ENCODE data around the gene PCGF2. TPM values are rescaled to one million over a fixed set of nuclear protein-coding genes. Genes with fewer than 3 reads are reported as not detected.

The PCGF2 gene
- total RNA-seq, 1 experiment from 2014 or later = 3.3 TPM

DNA sequence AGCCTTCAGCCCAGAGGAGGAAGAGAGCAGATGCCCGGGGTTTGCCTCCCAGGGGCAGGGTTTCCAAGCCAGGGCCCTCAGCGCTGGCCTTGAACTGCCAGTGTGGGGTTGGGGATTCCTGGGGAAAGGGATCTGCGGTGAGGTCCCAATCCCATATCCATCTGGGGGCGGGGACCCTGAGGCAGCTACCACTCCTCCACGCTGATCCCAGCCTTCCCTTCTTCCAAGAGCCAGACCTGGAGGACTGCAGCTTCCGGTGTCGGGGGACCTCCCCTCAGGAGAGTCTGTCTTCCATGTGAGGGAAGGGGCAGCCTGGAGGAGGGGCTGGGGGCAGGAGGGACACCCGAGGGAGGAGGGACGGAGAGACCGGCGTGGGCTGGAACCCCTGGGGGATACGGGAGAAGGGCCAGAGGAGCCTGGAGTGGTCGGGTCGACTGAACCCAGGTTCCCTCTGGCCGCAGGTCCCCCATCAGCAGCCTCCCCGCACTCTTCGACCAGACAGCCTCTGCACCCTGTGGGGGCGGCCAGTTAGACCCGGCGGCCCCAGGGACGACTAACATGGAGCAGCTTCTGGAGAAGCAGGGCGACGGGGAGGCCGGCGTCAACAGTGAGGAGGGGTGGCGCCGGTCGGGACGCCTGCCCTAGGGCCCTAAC lies 28.7 kb downstream of the PCGF2 start:
- no peak for DNase-seq (ENCODE audit: low read depth)

GRCh38 chr17:38717139-38717745 lies 30.9 kb downstream of the PCGF2 start:
- no peak for DNase-seq (ENCODE audit: low read depth)

GRCh38 chr17:38716368-38717005 lies 31.6 kb downstream of the PCGF2 start:
- DNase-seq (ENCODE audit: low read depth) = no peak

GRCh38 chr17:38715216-38715943 lies 32.8 kb downstream of the PCGF2 start:
- no peak for DNase-seq (ENCODE audit: low read depth)

GRCh38 chr17:38713456-38714075 lies 34.6 kb downstream of the PCGF2 start:
- DNase-seq (ENCODE audit: low read depth) = no peak

- DNase-seq (ENCODE audit: low read depth) = no peak
Observed at GRCh38 chr17:38712593-38712992, 35.5 kb downstream of the PCGF2 start.

GRCh38 chr17:38711792-38712571 lies 36.2 kb downstream of the PCGF2 start:
- no peak for DNase-seq (ENCODE audit: low read depth)

GRCh38 chr17:38710985-38711384 lies 37.2 kb downstream of the PCGF2 start:
- no peak for DNase-seq (ENCODE audit: low read depth)

GRCh38 chr17:38710604-38710962 lies 37.6 kb downstream of the PCGF2 start:
- DNase-seq (ENCODE audit: low read depth) = no peak

GRCh38 chr17:38709864-38710603 lies 38.1 kb downstream of the PCGF2 start:
- DNase-seq (ENCODE audit: low read depth) = no peak

DNA sequence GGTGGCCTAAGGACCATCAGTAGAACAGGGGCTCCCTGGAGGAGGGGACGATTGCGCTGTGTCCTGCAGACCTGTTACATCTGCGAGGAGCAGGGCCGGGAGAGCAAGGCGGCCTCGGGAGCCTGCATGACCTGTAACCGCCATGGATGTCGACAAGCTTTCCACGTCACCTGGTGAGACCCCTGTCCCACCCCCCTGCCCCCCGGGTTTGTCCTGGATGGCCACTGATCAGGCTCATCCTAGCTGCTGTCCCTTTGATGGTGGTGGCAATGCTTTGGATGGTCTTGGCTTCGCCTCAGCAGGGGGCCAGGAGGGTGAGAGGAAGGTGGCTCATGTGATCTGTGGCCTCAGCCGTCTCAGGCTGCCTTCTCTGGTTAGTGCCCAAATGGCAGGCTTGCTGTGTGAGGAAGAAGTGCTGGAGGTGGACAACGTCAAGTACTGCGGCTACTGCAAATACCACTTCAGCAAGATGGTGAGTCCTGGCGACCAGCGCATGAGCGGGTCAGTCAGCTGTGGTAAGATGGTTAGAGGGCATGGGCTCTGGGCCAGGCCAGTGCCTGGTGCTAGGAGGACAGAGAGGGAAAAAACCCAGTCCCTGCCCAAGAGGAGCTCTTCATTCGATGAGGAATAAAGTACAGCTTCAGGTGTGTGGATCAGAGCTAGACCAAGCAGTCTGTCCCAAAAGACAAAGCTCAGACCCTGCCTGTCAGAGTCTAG lies 38.9 kb downstream of the PCGF2 start:
- no peak for DNase-seq (ENCODE audit: low read depth)

GRCh38 chr17:38707678-38708351 lies 40.3 kb downstream of the PCGF2 start:
- no peak for DNase-seq (ENCODE audit: low read depth)

- no peak for DNase-seq (ENCODE audit: low read depth)
Observed at GRCh38 chr17:38706505-38707216, 41.5 kb downstream of the PCGF2 start.

DNA sequence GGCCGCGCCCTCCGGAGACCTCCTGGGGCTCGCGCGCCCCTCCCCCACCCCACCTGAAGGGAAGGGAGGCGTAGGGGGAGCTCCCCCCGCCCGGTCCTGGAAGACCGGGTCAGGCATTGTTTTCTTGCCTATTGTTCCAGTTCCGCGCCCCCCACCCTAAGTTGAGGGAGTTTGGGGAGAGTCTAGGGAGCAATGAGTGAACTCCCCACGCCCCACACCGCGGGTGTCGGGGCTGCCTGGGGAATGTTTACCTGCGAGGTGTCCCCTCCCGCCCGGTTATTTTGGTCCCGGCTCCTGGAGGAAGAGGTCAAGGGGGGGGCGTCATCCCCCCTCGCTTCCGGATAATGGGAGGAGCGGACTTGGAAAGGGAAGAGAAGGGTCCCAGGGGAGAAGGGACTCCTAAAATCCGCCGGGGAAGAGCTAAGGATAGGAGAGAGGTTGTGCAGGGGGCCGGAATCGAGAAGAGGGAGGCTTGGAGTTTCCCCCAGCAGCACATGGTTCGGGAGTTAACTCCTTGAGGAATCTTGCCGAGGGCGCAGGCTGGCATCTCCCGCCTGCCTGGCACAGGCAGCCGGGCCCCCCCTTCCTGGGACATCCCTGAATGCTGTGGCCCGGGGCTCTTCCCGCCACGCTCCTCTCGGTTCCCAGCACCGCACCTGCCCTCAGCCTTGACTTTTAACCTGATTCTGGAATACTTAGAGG lies 42.2 kb downstream of the PCGF2 start:
- DNase-seq (ENCODE audit: low read depth) = peak; percentile 34

GRCh38 chr17:38705523-38705802 lies 42.7 kb downstream of the PCGF2 start:
- DNase-seq (ENCODE audit: low read depth) = no peak

DNA sequence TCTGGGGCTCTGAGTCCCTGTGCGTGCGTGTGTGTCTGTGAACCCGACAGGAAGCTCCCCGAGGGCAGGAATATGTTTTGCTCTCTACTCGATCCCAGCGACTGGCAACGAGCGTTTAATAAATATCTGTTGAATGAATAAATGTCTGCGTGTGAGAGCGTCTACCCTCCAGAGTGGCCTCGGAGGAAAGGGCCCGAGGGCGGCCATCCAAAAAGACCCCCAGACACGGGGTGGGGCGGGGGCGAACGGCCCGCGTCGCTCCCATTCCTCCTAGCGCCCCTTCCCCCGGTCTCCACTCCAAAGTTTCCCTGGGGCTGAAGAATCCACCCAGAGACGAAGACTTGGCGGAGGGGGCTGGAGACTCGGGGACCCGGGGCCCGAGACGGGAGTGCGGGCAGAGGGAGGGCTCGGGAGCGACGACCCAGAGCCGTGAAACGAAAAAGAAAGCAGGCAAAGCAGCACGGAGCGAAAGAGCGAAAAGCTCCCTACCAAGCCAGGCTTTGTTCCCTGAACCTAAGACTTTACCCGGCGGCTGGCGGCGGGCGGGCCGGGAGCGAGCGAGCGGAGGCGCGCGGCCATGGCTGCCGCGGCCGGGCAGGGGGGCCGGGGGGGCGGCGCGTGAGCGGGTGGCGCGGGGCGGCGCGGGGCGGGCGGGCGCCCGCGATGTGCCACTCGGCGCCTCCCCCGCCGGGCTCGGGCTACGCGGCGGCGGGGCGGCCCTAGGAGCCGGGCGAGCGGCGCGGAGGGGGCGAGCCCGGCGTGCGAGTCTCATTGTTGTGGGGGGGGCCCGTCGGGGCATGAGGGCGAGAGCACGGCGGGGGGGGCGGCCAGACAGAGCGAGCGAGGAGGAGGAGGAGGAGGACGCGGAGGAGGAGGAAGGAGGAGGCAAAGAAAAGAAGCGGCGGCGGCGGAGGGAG lies 43.3 kb downstream of the PCGF2 start, which contains the start of gene MLLT6:
TSS of gene MLLT6 (plus strand) at position 668 of the 917 bp plus-strand sequence. CDS start 360 bp downstream, outside the sequence.
- peak; percentile 76 for DNase-seq (ENCODE audit: low read depth)
